WTC11 (cell line): ENCODE measurements around the gene VCAN.

Experiments used
- ARID4B ChIP-seq: sonication (generic); formaldehyde crosslinking; IDR thresholded peaks from 2 replicates; pipeline ENCODE4 v1.8.0; 2023; ENCODE audit warnings: missing genetic modification reagents, mild to moderate bottlenecking, borderline replicate concordance
- CTCF ChIP-seq: fragments of 200-600 bp; IDR thresholded peaks from 2 replicates; pipeline ENCODE4 v1.8.0; 2022; ENCODE audit warnings: antibody characterized with exemption
- ELF4 ChIP-seq: sonication (generic); formaldehyde crosslinking; IDR thresholded peaks from 2 replicates; pipeline ENCODE4 v1.8.1; 2022; ENCODE audit warnings: low read depth, mild to moderate bottlenecking, moderate library complexity, missing genetic modification reagents
- NR2C2 ChIP-seq: sonication (generic); formaldehyde crosslinking; IDR thresholded peaks from 2 replicates; pipeline ENCODE4 v1.8.0; 2022; ENCODE audit warnings: mild to moderate bottlenecking, missing genetic modification reagents
- TCF7 ChIP-seq: sonication (generic); formaldehyde crosslinking; IDR thresholded peaks from 2 replicates; pipeline ENCODE4 v1.8.0; 2022; ENCODE audit warnings: mild to moderate bottlenecking, low read depth, missing genetic modification reagents, moderate library complexity
- USF1 ChIP-seq: sonication (generic); formaldehyde crosslinking; IDR thresholded peaks from 2 replicates; pipeline ENCODE4 v1.8.0; 2022; ENCODE audit warnings: mild to moderate bottlenecking, missing genetic modification reagents
- ZNF232 ChIP-seq: sonication (generic); formaldehyde crosslinking; IDR thresholded peaks from 2 replicates; pipeline ENCODE4 v1.8.0; 2022; ENCODE audit warnings: mild to moderate bottlenecking, missing genetic modification reagents
- TF ChIP-seq, protein P1 (sequence below): sonication (generic); formaldehyde crosslinking; IDR thresholded peaks from 2 replicates; pipeline ENCODE4 v1.8.1; 2023; ENCODE audit warnings: mild to moderate bottlenecking, missing genetic modification reagents, moderate library complexity
- TF ChIP-seq, protein P2 (sequence below): sonication (generic); formaldehyde crosslinking; conservative IDR thresholded peaks from 2 replicates; pipeline ENCODE4 v1.8.1; 2022; ENCODE audit warnings: mild to moderate bottlenecking, missing genetic modification reagents

DNA sequence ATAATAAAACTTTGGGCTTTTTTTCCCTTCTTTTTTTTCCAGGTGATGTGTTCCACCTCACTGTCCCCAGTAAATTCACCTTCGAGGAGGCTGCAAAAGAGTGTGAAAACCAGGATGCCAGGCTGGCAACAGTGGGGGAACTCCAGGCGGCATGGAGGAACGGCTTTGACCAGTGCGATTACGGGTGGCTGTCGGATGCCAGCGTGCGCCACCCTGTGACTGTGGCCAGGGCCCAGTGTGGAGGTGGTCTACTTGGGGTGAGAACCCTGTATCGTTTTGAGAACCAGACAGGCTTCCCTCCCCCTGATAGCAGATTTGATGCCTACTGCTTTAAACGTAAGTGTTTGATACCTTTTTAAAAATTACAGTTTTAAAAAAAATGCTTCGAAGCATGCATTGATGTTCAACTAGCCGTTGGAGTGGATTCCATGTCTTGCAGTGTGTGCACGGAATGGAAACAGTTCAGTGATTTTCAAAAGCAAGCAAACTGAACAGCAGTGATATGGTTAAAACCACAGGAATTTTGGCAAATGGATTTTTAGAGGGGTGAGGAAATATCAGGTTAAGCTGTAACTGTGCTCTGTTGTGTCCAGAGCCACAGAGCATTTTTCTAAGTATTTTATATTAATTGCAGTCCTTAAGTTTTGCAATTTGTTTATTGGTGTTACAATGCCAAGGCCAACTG, 40.7 kb downstream of the VCAN start:
- TF ChIP-seq CTCF (no peak), ELF4 (CRISPR knock-in tag) (no peak), ARID4B (CRISPR knock-in tag) (no peak), USF1 (no peak), ZNF232 (CRISPR knock-in tag) (no peak), NR2C2 (no peak), TCF7 (CRISPR knock-in tag) (no peak)
- TF ChIP-seq, protein P1, sequence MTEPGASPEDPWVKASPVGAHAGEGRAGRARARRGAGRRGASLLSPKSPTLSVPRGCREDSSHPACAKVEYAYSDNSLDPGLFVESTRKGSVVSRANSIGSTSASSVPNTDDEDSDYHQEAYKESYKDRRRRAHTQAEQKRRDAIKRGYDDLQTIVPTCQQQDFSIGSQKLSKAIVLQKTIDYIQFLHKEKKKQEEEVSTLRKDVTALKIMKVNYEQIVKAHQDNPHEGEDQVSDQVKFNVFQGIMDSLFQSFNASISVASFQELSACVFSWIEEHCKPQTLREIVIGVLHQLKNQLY (CRISPR knock-in tag) = no peak
- TF ChIP-seq, protein P2, sequence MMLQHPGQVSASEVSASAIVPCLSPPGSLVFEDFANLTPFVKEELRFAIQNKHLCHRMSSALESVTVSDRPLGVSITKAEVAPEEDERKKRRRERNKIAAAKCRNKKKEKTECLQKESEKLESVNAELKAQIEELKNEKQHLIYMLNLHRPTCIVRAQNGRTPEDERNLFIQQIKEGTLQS (CRISPR knock-in tag) = no peak
